GM12872 (cell line): Measurements from ENCODE around the gene SLC4A1AP.

Experiments
- CTCF ChIP-seq: IDR thresholded peaks from 3 replicates; pipeline ENCODE4 v1.5.1; 2011; ENCODE audit warnings: low read depth, mild to moderate bottlenecking, low read length, moderate library complexity; ENCODE audit not compliant: insufficient read depth

Gene SLC4A1AP

GRCh38 chr2:27702302-27702701 lies 38.6 kb downstream of the SLC4A1AP start:
- no peak for TF ChIP-seq CTCF

GRCh38 chr2:27703638-27704341 lies 40.1 kb downstream of the SLC4A1AP start:
- peak; percentile 86 for TF ChIP-seq CTCF

- no peak for TF ChIP-seq CTCF
These were observed 40.7 kb downstream of the SLC4A1AP start for GRCh38 chr2:27704342-27704876.

- TF ChIP-seq CTCF: no peak
These were observed 42.3 kb downstream of the SLC4A1AP start for GRCh38 chr2:27705851-27706622.

- no peak for TF ChIP-seq CTCF
These were observed 44.0 kb downstream of the SLC4A1AP start for GRCh38 chr2:27707462-27708256.

- no peak for TF ChIP-seq CTCF
These were observed 44.6 kb downstream of the SLC4A1AP start for GRCh38 chr2:27708257-27708654.

- no peak for TF ChIP-seq CTCF
These were observed 45.0 kb downstream of the SLC4A1AP start for GRCh38 chr2:27708666-27709065.
